HG03135 (cell line): ENCODE measurements around the gene SULT4A1.

ENCODE experiments used
- ATAC-seq: cut with Tn5 transposase; IDR thresholded peaks from one replicate; pipeline ENCODE4 v1.9.1; 2021; ENCODE audit warnings: mild to moderate bottlenecking, moderate library complexity; ENCODE audit not compliant: unreplicated experiment

Gene SULT4A1

GRCh38 chr22:43828998-43829782, 33.1 kb downstream of the SULT4A1 start:
- ATAC-seq, result no peak

- no peak for ATAC-seq
Observed at GRCh38 chr22:43828725-43828997, 33.7 kb downstream of the SULT4A1 start.

- no peak for ATAC-seq
Observed at GRCh38 chr22:43827926-43828724, 34.2 kb downstream of the SULT4A1 start.

- ATAC-seq, result no peak
Observed at GRCh38 chr22:43827003-43827735, 35.1 kb downstream of the SULT4A1 start.

- ATAC-seq, result no peak
Observed at GRCh38 chr22:43826142-43827002, 35.9 kb downstream of the SULT4A1 start.

GRCh38 chr22:43825651-43826050, 36.7 kb downstream of the SULT4A1 start:
- ATAC-seq, result no peak

- no peak for ATAC-seq
Observed at GRCh38 chr22:43824724-43825420, 37.4 kb downstream of the SULT4A1 start.

- no peak for ATAC-seq
Observed at GRCh38 chr22:43823911-43824665, 38.2 kb downstream of the SULT4A1 start.

- no peak for ATAC-seq
Observed at GRCh38 chr22:43823353-43823908, 38.9 kb downstream of the SULT4A1 start.

GRCh38 chr22:43821606-43822425, 40.5 kb downstream of the SULT4A1 start:
- ATAC-seq, result no peak

GRCh38 chr22:43820651-43821305, 41.5 kb downstream of the SULT4A1 start:
- ATAC-seq, result no peak

- ATAC-seq, result no peak
Observed at GRCh38 chr22:43819931-43820640, 42.2 kb downstream of the SULT4A1 start.

GRCh38 chr22:43819421-43819921, 42.8 kb downstream of the SULT4A1 start:
- no peak for ATAC-seq

GRCh38 chr22:43818981-43819380, 43.3 kb downstream of the SULT4A1 start:
- no peak for ATAC-seq

GRCh38 chr22:43817402-43817801, 44.9 kb downstream of the SULT4A1 start:
- no peak for ATAC-seq

GRCh38 chr22:43814264-43814663, 48.0 kb downstream of the SULT4A1 start:
- no peak for ATAC-seq

GRCh38 chr22:43812890-43813289, 49.4 kb downstream of the SULT4A1 start:
- ATAC-seq, result no peak
